Fibroblast of skin of right quadriceps (primary cell): ENCODE data around the gene PMM2.
"Not testable (repeated sequence)": the region's sequence is repeated elsewhere in the genome, so short reads cannot be mapped to it uniquely, and the experiment has no call there.

ENCODE experiments used
- DNase-seq: peaks from one replicate; pipeline ENCODE4 v3.0.0-alpha.2; 2013

Gene PMM2

GRCh38 chr16:8797364-8798173, at the start of gene PMM2, which contains the start of gene TMEM186:
PMM2 (plus strand) TSS chr16:8797839; CDS start chr16:8797883, 44 bp downstream.
TMEM186 (minus strand) TSS chr16:8797639; CDS start chr16:8797614, 25 bp downstream.
- peak; percentile 95 for DNase-seq

GRCh38 chr16:8748944-8749343, 48.7 kb upstream of the PMM2 start:
- not testable (repeated sequence) for DNase-seq

- peak; percentile 89 for DNase-seq
Measured at GRCh38 chr16:8751481-8752311, 45.9 kb upstream of the PMM2 start.

- no peak for DNase-seq
Measured at GRCh38 chr16:8752706-8753105, 44.9 kb upstream of the PMM2 start.

GRCh38 chr16:8753416-8754054, 44.1 kb upstream of the PMM2 start:
- no peak for DNase-seq

- DNase-seq, result no peak
Measured at GRCh38 chr16:8756755-8757154, 40.9 kb upstream of the PMM2 start.

GRCh38 chr16:8758022-8758421, 39.6 kb upstream of the PMM2 start:
- DNase-seq, result no peak

- DNase-seq, result no peak
Measured at GRCh38 chr16:8760021-8760420, 37.6 kb upstream of the PMM2 start.

- DNase-seq, result no peak
Measured at GRCh38 chr16:8761078-8761477, 36.6 kb upstream of the PMM2 start.

- no peak for DNase-seq
Measured at GRCh38 chr16:8762254-8762653, 35.4 kb upstream of the PMM2 start.

- DNase-seq, result no peak
Measured at GRCh38 chr16:8763083-8763482, 34.6 kb upstream of the PMM2 start.

- DNase-seq, result no peak
Measured at GRCh38 chr16:8763899-8764298, 33.7 kb upstream of the PMM2 start.

- DNase-seq, result no peak
Measured at GRCh38 chr16:8764525-8765250, 33.0 kb upstream of the PMM2 start.

GRCh38 chr16:8767176-8767575, 30.5 kb upstream of the PMM2 start:
- DNase-seq, result no peak

GRCh38 chr16:8768283-8768682, 29.4 kb upstream of the PMM2 start:
- no peak for DNase-seq

- DNase-seq, result no peak
Measured at GRCh38 chr16:8768692-8769091, 28.9 kb upstream of the PMM2 start.

GRCh38 chr16:8773537-8773936, 24.1 kb upstream of the PMM2 start:
- DNase-seq, result no peak

- DNase-seq, result no peak
Measured at GRCh38 chr16:8774208-8774607, 23.4 kb upstream of the PMM2 start.

- DNase-seq, result no peak
Measured at GRCh38 chr16:8775359-8775758, 22.3 kb upstream of the PMM2 start.

GRCh38 chr16:8776129-8776584, 21.5 kb upstream of the PMM2 start:
- no peak for DNase-seq

- no peak for DNase-seq
Measured at GRCh38 chr16:8777217-8777616, 20.4 kb upstream of the PMM2 start.

- DNase-seq, result no peak
Measured at GRCh38 chr16:8781797-8782196, 15.8 kb upstream of the PMM2 start.

GRCh38 chr16:8782673-8783072, 15.0 kb upstream of the PMM2 start:
- no peak for DNase-seq
